H9 (cell line): ENCODE data around the gene SYCE1. TPM values are rescaled to one million over a fixed set of nuclear protein-coding genes. Genes with fewer than 3 reads are reported as not detected.

Experiments used
- DNase-seq: peaks from one replicate; pipeline ENCODE4 v3.0.0-alpha.2; 2017
- H2AFZ ChIP-seq: one replicate; pipeline ENCODE4 v1.6.1; 2013; ENCODE audit warnings: mild to moderate bottlenecking, low read length, control low read depth, moderate library complexity
- H2AK5ac ChIP-seq: 2 replicates; pipeline ENCODE4 v1.6.1; 2013; ENCODE audit warnings: low read length, control low read depth, mixed read lengths; ENCODE audit not compliant: insufficient read length
- H2BK120ac ChIP-seq: one replicate; pipeline ENCODE4 v1.6.1; 2013; ENCODE audit warnings: low read depth, mild to moderate bottlenecking, low read length, control low read depth, inconsistent platforms; ENCODE audit not compliant: poor library complexity, severe bottlenecking
- H2BK12ac ChIP-seq: 2 replicates; pipeline ENCODE4 v1.6.1; 2013; ENCODE audit warnings: low read length, control low read depth, mixed read lengths, low read depth; ENCODE audit not compliant: insufficient read length
- H2BK15ac ChIP-seq: 2 replicates; pipeline ENCODE4 v1.6.1; 2013; ENCODE audit warnings: low read depth, low read length, control low read depth
- H2BK20ac ChIP-seq: one replicate; pipeline ENCODE4 v1.6.1; 2013; ENCODE audit warnings: low read depth, mild to moderate bottlenecking, low read length, control low read depth, inconsistent platforms; ENCODE audit not compliant: poor library complexity, severe bottlenecking
- H2BK5ac ChIP-seq: 2 replicates; pipeline ENCODE4 v1.6.1; 2013; ENCODE audit warnings: low read length, control low read depth, mixed read lengths; ENCODE audit not compliant: insufficient read length
- H3K14ac ChIP-seq: 2 replicates; pipeline ENCODE4 v1.6.1; 2013; ENCODE audit warnings: low read length, control low read depth; ENCODE audit not compliant: insufficient read depth
- H3K18ac ChIP-seq: 2 replicates; pipeline ENCODE4 v1.6.1; 2013; ENCODE audit warnings: low read depth, mild to moderate bottlenecking, mixed read lengths, low read length, control low read depth; ENCODE audit not compliant: insufficient read length
- H3K23ac ChIP-seq: 2 replicates; pipeline ENCODE4 v1.6.1; 2013; ENCODE audit warnings: low read length, control low read depth, mixed read lengths, low read depth; ENCODE audit not compliant: insufficient read length
- H3K23me2 ChIP-seq: 2 replicates; pipeline ENCODE4 v1.6.1; 2013; ENCODE audit warnings: low read depth, mild to moderate bottlenecking, mixed read lengths, low read length, control low read depth; ENCODE audit not compliant: insufficient read length, poor library complexity, severe bottlenecking
- H3K27ac ChIP-seq: 2 replicates; pipeline ENCODE4 v1.5.1; 2013; ENCODE audit warnings: low read length, control low read depth, mixed read lengths, low read depth; ENCODE audit not compliant: insufficient read length
- H3K27me3 ChIP-seq: 2 replicates; pipeline ENCODE4 v1.6.1; 2013; ENCODE audit warnings: low read length, control low read depth, inconsistent platforms; ENCODE audit not compliant: insufficient read depth
- H3K4ac ChIP-seq: 2 replicates; pipeline ENCODE4 v1.6.1; 2013; ENCODE audit warnings: low read depth, mild to moderate bottlenecking, control low read depth, inconsistent platforms, low read length, moderate library complexity
- H3K4me1 ChIP-seq: 2 replicates; pipeline ENCODE4 v1.6.1; 2013; ENCODE audit warnings: low read length, control low read depth, inconsistent platforms; ENCODE audit not compliant: insufficient read depth
- H3K4me2 ChIP-seq: 2 replicates; pipeline ENCODE4 v1.6.1; 2013; ENCODE audit warnings: low read length, control low read depth, mixed read lengths; ENCODE audit not compliant: insufficient read length, insufficient read depth
- H3K56ac ChIP-seq: 2 replicates; pipeline ENCODE4 v1.6.1; 2013; ENCODE audit warnings: low read depth, mild to moderate bottlenecking, mixed read lengths, low read length, control low read depth; ENCODE audit not compliant: insufficient read length
- H3K79me1 ChIP-seq: 2 replicates; pipeline ENCODE4 v1.6.1; 2013; ENCODE audit warnings: low read depth, mild to moderate bottlenecking, moderate library complexity, low read length, control low read depth, inconsistent platforms; ENCODE audit not compliant: insufficient read depth, poor library complexity, severe bottlenecking
- H3K79me2 ChIP-seq: 2 replicates; pipeline ENCODE4 v1.6.1; 2013; ENCODE audit warnings: low read length, control low read depth, inconsistent platforms; ENCODE audit not compliant: insufficient read depth
- H3K9ac ChIP-seq: 2 replicates; pipeline ENCODE4 v1.6.1; 2013; ENCODE audit warnings: low read length, control low read depth, mixed read lengths; ENCODE audit not compliant: insufficient read length; ENCODE audit errors: extremely low read depth
- H3K9me3 ChIP-seq: one replicate; pipeline ENCODE4 v1.6.1; 2013; ENCODE audit warnings: low read depth, low read length, inconsistent platforms; ENCODE audit not compliant: control insufficient read depth
- H3T11ph ChIP-seq: one replicate; pipeline ENCODE4 v1.6.1; 2013; ENCODE audit warnings: mild to moderate bottlenecking, low read length, control low read depth, inconsistent platforms
- H4K20me1 ChIP-seq: one replicate; pipeline ENCODE4 v1.6.1; 2013; ENCODE audit not compliant: control insufficient read depth, insufficient read length, insufficient read depth
- H4K5ac ChIP-seq: 2 replicates; pipeline ENCODE4 v1.6.1; 2013; ENCODE audit warnings: low read depth, mild to moderate bottlenecking, mixed read lengths, low read length, control low read depth; ENCODE audit not compliant: insufficient read length
- H4K8ac ChIP-seq: replicated peaks from 2 replicates; pipeline ENCODE4 v1.6.1; 2013; ENCODE audit warnings: low read length, control low read depth, mixed read lengths, low read depth; ENCODE audit not compliant: insufficient read length
- H4K91ac ChIP-seq: 2 replicates; pipeline ENCODE4 v1.6.1; 2013; ENCODE audit warnings: low read depth, mild to moderate bottlenecking, moderate library complexity, mixed read lengths, low read length, control low read depth; ENCODE audit not compliant: insufficient read length
- H3K27ac Mint-ChIP-seq, 3 experiments: 2 replicates in 2 of 3; 3 replicates in 1 of 3; pipeline ENCODE4 v1.8.0; 2020 to 2021; ENCODE audit warnings: mixed read lengths in 3 of 3, mild to moderate bottlenecking in 1 of 3, moderate library complexity in 1 of 3
- H3K27me3 Mint-ChIP-seq: 2 replicates; pipeline ENCODE4 v1.8.0; 2021; ENCODE audit warnings: low read depth, mild to moderate bottlenecking, moderate library complexity, mixed read lengths
- H3K36me3 Mint-ChIP-seq, 3 experiments: 2 replicates in 2 of 3; 3 replicates in 1 of 3; pipeline ENCODE4 v1.8.0; 2020 to 2021; ENCODE audit warnings: low read depth in 3 of 3, mixed read lengths in 3 of 3; ENCODE audit not compliant: insufficient read depth in 1 of 3
- H3K4me1 Mint-ChIP-seq, 2 experiments: 2 replicates each; pipeline ENCODE4 v1.8.0; 2020; ENCODE audit warnings: mixed read lengths in 2 of 2
- H3K4me3 Mint-ChIP-seq, 2 experiments: 2 replicates in 1 of 2; 3 replicates in 1 of 2; pipeline ENCODE4 v1.8.0; 2020 to 2021; ENCODE audit warnings: mild to moderate bottlenecking in 2 of 2, mixed read lengths in 2 of 2, moderate library complexity in 1 of 2
- H3K9me3 Mint-ChIP-seq, 2 experiments: 2 replicates in 1 of 2; 3 replicates in 1 of 2; pipeline ENCODE4 v1.8.0; 2020; ENCODE audit warnings: mild to moderate bottlenecking in 2 of 2, mixed read lengths in 2 of 2, moderate library complexity in 1 of 2
- WGBS: extraction: QIAGEN DNeasy Blood & Tissue Kit; methylation state at CpG from one replicate; pipeline ENCODE4 v1.1.7; 2013; ENCODE audit warnings: missing lambda C conversion rate, low lambda C conversion rate, mixed read lengths; ENCODE audit not compliant: insufficient read length; ENCODE audit errors: extremely low coverage; 5-methylcytosine and 5-hydroxymethylcytosine counted together
- long read RNA-seq: library from polyadenylated mRNA; unstranded; transcript quantifications from one replicate; pipeline ENCODE4 v2.0.0, GENCODE V29; 2020
- total RNA-seq: library from RNA; stranded (reverse); gene quantifications from 2 replicates; pipeline ENCODE4 v1.2.1, GENCODE V29; 2021
- TF ChIP-seq, protein P1 (sequence below): fragments of 200-600 bp; sonication (generic); conservative IDR thresholded peaks from 3 replicates; pipeline ENCODE4 v1.8.0; 2021; ENCODE audit warnings: antibody characterized with exemption, mild to moderate bottlenecking

SYCE1 gene
- total RNA-seq = not detected in 2 replicates
- long read RNA-seq = 0 reads

- TF ChIP-seq, protein P1, sequence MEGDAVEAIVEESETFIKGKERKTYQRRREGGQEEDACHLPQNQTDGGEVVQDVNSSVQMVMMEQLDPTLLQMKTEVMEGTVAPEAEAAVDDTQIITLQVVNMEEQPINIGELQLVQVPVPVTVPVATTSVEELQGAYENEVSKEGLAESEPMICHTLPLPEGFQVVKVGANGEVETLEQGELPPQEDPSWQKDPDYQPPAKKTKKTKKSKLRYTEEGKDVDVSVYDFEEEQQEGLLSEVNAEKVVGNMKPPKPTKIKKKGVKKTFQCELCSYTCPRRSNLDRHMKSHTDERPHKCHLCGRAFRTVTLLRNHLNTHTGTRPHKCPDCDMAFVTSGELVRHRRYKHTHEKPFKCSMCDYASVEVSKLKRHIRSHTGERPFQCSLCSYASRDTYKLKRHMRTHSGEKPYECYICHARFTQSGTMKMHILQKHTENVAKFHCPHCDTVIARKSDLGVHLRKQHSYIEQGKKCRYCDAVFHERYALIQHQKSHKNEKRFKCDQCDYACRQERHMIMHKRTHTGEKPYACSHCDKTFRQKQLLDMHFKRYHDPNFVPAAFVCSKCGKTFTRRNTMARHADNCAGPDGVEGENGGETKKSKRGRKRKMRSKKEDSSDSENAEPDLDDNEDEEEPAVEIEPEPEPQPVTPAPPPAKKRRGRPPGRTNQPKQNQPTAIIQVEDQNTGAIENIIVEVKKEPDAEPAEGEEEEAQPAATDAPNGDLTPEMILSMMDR = no peak
- Histone ChIP-seq H3K27me3 (no peaks in the 10 kb centered on the region), H2BK15ac (no peak within 1 kb of the TSS), H3T11ph (no peak within 1 kb of the TSS), H3K4me2 (no peak within 1 kb of the TSS), H2BK120ac (no peak within 1 kb of the TSS), H3K18ac (no peak within 1 kb of the TSS), H3K23me2 (no peaks in the 10 kb centered on the region), H2BK5ac (no peak within 1 kb of the TSS), H2AK5ac (no peak within 1 kb of the TSS), H3K23ac (no peak within 1 kb of the TSS), H3K9ac (no peak within 1 kb of the TSS), H2AFZ (no peak within 1 kb of the TSS), H3K14ac (no peak within 1 kb of the TSS), H3K79me1 (no peaks in the 10 kb centered on the region), H2BK20ac (no peak within 1 kb of the TSS), H3K4me1 (no peaks in the 10 kb centered on the region), H3K9me3 (peaks cover 54% of the 10 kb centered on the region), H3K79me2 (no peaks in the 10 kb centered on the region), H4K5ac (no peak within 1 kb of the TSS), H2BK12ac (no peak within 1 kb of the TSS), H3K56ac (no peak within 1 kb of the TSS), H4K91ac (no peak within 1 kb of the TSS), H3K4ac (no peak within 1 kb of the TSS), H3K27ac (no peak within 1 kb of the TSS), H4K20me1 (no peaks in the 10 kb centered on the region), H4K8ac (no peak within 1 kb of the TSS)
- H3K9me3 Mint-ChIP-seq = peaks cover 57 to 66% of the 10 kb centered on the region in 2 experiments
- H3K27ac Mint-ChIP-seq = no peak within 1 kb of the TSS
- peaks cover 2% of the 10 kb centered on the region; the same call in 1 of the 2 replicates for H3K27me3 Mint-ChIP-seq
- no peaks in the 10 kb centered on the region for H3K4me1 Mint-ChIP-seq
- no peak for DNase-seq
- H3K4me3 Mint-ChIP-seq = no peak within 1 kb of the TSS
- WGBS = no CpG with 5 or more reads among the region's 77 CpGs
- peaks cover 8 to 9% (median 8%) of the 10 kb centered on the region in 3 experiments; a peak in 5 of 7 replicates for H3K36me3 Mint-ChIP-seq
Observed at GRCh38 chr10:133565441-133566294, at the start of gene SYCE1. Gene SYCE1 (minus strand): TSS chr10:133565583. CDS start chr10:133565529, 54 bp downstream.
